ENCODE results near the gene UHRF1. TPM values are rescaled to one million over a fixed set of nuclear protein-coding genes. Genes with fewer than 3 reads are reported as not detected.

Gene UHRF1
- total and polyA plus RNA-seq, 2 of the 13 experiments (the other 11 are each of a cell fraction or from before 2014, with no cell fraction given), result 6.8 to 78.4 TPM

DNA sequence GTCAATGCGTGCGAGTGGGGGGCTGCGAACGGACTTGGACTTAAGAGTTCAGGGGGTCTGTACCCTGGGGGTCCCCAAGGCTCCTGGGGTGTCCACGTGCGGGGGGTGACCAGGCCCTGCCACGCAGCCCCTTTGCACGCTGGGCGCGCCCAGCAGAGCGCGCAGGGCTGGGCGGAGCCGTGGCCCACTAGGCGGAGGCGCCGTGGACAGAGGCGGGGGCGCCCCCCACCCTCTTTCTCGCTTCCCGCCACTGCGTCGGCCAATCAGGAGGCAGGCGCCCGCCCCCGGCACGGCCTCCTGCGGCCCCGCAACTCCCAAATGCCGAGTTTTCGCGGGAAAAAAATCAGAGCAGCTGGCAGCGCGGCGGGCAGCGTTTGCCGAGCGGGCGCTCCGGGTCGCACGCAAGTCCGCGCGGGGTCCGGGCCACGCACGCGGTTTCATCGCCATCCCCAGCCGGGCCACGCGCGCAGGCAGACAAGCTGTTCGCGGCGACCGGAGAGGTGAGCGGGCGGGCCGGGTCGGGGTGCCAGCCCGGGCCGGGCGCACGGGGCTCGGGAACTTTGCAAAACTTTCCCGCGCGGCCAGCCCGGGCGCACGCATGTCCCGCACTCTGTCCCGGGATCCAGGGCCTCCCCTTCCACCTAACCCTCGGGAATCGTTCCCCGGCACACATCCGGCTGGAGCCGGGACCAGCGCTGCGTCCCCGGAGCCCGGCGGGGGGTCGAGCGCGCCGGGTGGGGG is at the start of gene UHRF1 (continued):
- TF ChIP-seq, protein P1, sequence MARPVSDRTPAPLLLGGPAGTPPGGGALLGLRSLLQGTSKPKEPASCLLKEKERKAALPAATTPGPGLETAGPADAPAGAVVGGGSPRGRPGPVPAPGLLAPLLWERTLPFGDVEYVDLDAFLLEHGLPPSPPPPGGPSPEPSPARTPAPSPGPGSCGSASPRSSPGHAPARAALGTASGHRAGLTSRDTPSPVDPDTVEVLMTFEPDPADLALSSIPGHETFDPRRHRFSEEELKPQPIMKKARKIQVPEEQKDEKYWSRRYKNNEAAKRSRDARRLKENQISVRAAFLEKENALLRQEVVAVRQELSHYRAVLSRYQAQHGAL (CRISPR knock-in tag; IDR thresholded peaks at IDR 0.05; ENCODE audit: not compliant biosample characterization), result no peak
- TF ChIP-seq, protein P2, sequence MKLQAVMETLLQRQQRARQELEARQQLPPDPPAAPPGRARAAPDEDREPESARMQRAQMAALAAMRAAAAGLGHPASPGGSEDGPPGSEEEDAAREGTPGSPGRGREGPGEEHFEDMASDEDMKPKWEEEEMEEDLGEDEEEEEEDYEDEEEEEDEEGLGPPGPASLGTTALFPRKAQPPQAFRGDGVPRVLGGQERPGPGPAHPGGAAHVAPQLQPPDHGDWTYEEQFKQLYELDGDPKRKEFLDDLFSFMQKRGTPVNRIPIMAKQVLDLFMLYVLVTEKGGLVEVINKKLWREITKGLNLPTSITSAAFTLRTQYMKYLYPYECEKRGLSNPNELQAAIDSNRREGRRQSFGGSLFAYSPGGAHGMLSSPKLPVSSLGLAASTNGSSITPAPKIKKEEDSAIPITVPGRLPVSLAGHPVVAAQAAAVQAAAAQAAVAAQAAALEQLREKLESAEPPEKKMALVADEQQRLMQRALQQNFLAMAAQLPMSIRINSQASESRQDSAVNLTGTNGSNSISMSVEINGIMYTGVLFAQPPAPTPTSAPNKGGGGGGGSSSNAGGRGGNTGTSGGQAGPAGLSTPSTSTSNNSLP (IDR thresholded peaks at IDR 0.05; ENCODE audit: low read depth, low read length), result no peak
- TF ChIP-seq, protein P3, sequence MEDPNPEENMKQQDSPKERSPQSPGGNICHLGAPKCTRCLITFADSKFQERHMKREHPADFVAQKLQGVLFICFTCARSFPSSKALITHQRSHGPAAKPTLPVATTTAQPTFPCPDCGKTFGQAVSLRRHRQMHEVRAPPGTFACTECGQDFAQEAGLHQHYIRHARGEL (CRISPR knock-in tag; IDR thresholded peaks at IDR 0.05), result no peak
- TF ChIP-seq MED13 (CRISPR knock-in tag; IDR thresholded peaks at IDR 0.05), result 0 out of 2 replicates have a peak, but pooled peaks have one; percentile 44
- TF ChIP-seq, protein P4, sequence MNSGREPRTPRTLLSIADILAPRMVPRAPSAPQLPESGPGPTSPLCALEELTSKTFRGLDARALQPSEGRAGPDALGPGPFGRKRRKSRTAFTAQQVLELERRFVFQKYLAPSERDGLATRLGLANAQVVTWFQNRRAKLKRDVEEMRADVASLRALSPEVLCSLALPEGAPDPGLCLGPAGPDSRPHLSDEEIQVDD (CRISPR knock-in tag; IDR thresholded peaks at IDR 0.05; ENCODE audit: borderline replicate concordance), result no peak
- TF ChIP-seq MATR3 (CRISPR knock-in tag; IDR thresholded peaks at IDR 0.05), result no peak
- TF ChIP-seq ZFP36L1 (CRISPR knock-in tag; IDR thresholded peaks at IDR 0.05), result no peak
- no peak for TF ChIP-seq ZNF775 (CRISPR knock-in tag; IDR thresholded peaks at IDR 0.05; ENCODE audit: borderline replicate concordance)
- no peak for TF ChIP-seq EP300 (IDR thresholded peaks at IDR 0.05; ENCODE audit: low read depth in 2 of 2, low read length in 2 of 2)
- no peak for TF ChIP-seq EP300 (CRISPR knock-in tag; IDR thresholded peaks at IDR 0.05; ENCODE audit: borderline replicate concordance)
- TF ChIP-seq CBFB (CRISPR knock-in tag; IDR thresholded peaks at IDR 0.05), result peak; percentile 32; the same call in 1 of the 2 replicates
- TF ChIP-seq ZNF709 (CRISPR knock-in tag; IDR thresholded peaks at IDR 0.05), result peak; percentile 61; the same call in 1 of the 2 replicates
- no peak for TF ChIP-seq YY1 (IDR thresholded peaks at IDR 0.05; ENCODE audit: insufficient read depth, insufficient replicate concordance, low read depth, low read length)
- TF ChIP-seq, protein P5, sequence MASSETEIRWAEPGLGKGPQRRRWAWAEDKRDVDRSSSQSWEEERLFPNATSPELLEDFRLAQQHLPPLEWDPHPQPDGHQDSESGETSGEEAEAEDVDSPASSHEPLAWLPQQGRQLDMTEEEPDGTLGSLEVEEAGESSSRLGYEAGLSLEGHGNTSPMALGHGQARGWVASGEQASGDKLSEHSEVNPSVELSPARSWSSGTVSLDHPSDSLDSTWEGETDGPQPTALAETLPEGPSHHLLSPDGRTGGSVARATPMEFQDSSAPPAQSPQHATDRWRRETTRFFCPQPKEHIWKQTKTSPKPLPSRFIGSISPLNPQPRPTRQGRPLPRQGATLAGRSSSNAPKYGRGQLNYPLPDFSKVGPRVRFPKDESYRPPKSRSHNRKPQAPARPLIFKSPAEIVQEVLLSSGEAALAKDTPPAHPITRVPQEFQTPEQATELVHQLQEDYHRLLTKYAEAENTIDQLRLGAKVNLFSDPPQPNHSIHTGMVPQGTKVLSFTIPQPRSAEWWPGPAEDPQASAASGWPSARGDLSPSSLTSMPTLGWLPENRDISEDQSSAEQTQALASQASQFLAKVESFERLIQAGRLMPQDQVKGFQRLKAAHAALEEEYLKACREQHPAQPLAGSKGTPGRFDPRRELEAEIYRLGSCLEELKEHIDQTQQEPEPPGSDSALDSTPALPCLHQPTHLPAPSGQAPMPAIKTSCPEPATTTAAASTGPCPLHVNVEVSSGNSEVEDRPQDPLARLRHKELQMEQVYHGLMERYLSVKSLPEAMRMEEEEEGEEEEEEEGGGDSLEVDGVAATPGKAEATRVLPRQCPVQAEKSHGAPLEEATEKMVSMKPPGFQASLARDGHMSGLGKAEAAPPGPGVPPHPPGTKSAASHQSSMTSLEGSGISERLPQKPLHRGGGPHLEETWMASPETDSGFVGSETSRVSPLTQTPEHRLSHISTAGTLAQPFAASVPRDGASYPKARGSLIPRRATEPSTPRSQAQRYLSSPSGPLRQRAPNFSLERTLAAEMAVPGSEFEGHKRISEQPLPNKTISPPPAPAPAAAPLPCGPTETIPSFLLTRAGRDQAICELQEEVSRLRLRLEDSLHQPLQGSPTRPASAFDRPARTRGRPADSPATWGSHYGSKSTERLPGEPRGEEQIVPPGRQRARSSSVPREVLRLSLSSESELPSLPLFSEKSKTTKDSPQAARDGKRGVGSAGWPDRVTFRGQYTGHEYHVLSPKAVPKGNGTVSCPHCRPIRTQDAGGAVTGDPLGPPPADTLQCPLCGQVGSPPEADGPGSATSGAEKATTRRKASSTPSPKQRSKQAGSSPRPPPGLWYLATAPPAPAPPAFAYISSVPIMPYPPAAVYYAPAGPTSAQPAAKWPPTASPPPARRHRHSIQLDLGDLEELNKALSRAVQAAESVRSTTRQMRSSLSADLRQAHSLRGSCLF (CRISPR knock-in tag; IDR thresholded peaks at IDR 0.05; ENCODE audit: borderline replicate concordance), result no peak
- TF ChIP-seq ZNF441 (CRISPR knock-in tag; IDR thresholded peaks at IDR 0.05; ENCODE audit: borderline replicate concordance), result peak; percentile 60; the same call in 1 of the 2 replicates
- no peak for TF ChIP-seq ZNF207 (IDR thresholded peaks at IDR 0.05; ENCODE audit: borderline replicate concordance)
- TF ChIP-seq PHF8 (CRISPR knock-in tag; IDR thresholded peaks at IDR 0.05), result no peak; the same call in 1 of the 2 replicates
- TF ChIP-seq ADNP (CRISPR knock-in tag; IDR thresholded peaks at IDR 0.05), result no peak
- TF ChIP-seq, protein P6, sequence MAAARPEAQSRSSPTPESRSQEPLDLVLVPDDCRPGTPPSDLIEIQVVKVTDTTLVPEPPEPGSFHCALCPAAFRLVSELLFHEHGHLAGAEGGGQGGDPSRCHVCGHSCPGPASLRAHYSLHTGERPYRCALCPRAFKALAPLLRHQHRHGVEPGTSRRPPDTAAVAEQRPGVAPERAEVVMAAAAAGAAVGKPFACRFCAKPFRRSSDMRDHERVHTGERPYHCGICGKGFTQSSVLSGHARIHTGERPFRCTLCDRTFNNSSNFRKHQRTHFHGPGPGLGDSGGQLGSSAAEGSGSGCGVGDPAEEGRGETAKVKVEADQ (CRISPR knock-in tag; IDR thresholded peaks at IDR 0.05; ENCODE audit: borderline replicate concordance), result no peak
